Body of pancreas (tissue), 4 donors: Measurements from ENCODE around the gene GGT1.
"Not testable (repeated sequence)": the region's sequence is repeated elsewhere in the genome, so short reads cannot be mapped to it uniquely, and the experiment has no call there.

Experiments
- POLR2A ChIP-seq, 3 donors: fragments of 450-650 bp; IDR thresholded peaks; one replicate each; pipeline ENCODE4 v1.6.1; 2016; ENCODE audit warnings: antibody characterized with exemption in 3 of 3, mild to moderate bottlenecking in 2 of 3
- TF ChIP-seq, protein P1 (sequence below), 7 experiments: fragments of 450-650 bp in 4 of 7; fragments of 200-600 bp in 3 of 7; sonication (generic) in 3 of 7; IDR thresholded peaks; one replicate each; pipeline ENCODE4 v1.5.1; 2016 to 2019; ENCODE audit warnings: antibody characterized with exemption in 7 of 7

DNA sequence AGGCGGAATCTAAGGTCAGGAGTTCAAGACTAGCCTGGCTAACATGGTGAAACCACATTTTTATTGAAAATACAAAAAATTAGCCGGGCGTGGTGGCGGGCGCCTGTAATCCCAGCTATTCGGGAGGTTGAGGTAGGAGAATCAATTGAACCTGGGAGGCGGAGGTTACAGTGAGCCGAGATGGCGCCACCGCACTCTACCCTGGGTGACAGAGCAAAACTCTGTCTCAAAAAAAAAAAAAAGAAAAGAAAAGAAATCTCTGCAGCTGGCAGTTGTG lies 9.5 kb upstream of the GGT1 start:
- TF ChIP-seq, protein P1, sequence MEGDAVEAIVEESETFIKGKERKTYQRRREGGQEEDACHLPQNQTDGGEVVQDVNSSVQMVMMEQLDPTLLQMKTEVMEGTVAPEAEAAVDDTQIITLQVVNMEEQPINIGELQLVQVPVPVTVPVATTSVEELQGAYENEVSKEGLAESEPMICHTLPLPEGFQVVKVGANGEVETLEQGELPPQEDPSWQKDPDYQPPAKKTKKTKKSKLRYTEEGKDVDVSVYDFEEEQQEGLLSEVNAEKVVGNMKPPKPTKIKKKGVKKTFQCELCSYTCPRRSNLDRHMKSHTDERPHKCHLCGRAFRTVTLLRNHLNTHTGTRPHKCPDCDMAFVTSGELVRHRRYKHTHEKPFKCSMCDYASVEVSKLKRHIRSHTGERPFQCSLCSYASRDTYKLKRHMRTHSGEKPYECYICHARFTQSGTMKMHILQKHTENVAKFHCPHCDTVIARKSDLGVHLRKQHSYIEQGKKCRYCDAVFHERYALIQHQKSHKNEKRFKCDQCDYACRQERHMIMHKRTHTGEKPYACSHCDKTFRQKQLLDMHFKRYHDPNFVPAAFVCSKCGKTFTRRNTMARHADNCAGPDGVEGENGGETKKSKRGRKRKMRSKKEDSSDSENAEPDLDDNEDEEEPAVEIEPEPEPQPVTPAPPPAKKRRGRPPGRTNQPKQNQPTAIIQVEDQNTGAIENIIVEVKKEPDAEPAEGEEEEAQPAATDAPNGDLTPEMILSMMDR (IDR thresholded peaks at IDR 0.05) = not testable (repeated sequence)
- not testable (repeated sequence) for TF ChIP-seq POLR2A (IDR thresholded peaks at IDR 0.05)
